T-helper 17 cell (primary cell): Measurements from ENCODE around the gene OPA1. TPM values are rescaled to one million over a fixed set of nuclear protein-coding genes. Genes with fewer than 3 reads are reported as not detected.

Experiments used
- ATAC-seq: fragments of 150-1000 bp; cut with Tn5 transposase; 2 replicates; pipeline ENCODE4 v1.10.0; 2021; ENCODE audit warnings: mild to moderate bottlenecking, moderate library complexity
- DNase-seq, 3 donors: peaks; one replicate each; pipeline versions ENCODE4 v3.0.0 to v3.0.0-alpha.2; 2020 to 2021
- H3K9me3 ChIP-seq: one replicate; pipeline ENCODE4 v1.7.0; 2013; ENCODE audit warnings: low read length, mild to moderate bottlenecking; ENCODE audit not compliant: control insufficient read depth, poor library complexity, severe bottlenecking
- H3K27ac Mint-ChIP-seq: one replicate; pipeline ENCODE4 v1.8.0; 2022; ENCODE audit warnings: mild to moderate bottlenecking, moderate library complexity, mixed read lengths
- H3K27me3 Mint-ChIP-seq: one replicate; pipeline ENCODE4 v1.8.0; 2022; ENCODE audit warnings: mixed read lengths
- H3K36me3 Mint-ChIP-seq: one replicate; pipeline ENCODE4 v1.8.0; 2022; ENCODE audit warnings: low read depth, mixed read lengths
- H3K4me1 Mint-ChIP-seq: one replicate; pipeline ENCODE4 v1.8.0; 2022; ENCODE audit warnings: mild to moderate bottlenecking, mixed read lengths
- H3K4me3 Mint-ChIP-seq: one replicate; pipeline ENCODE4 v1.8.0; 2022; ENCODE audit warnings: mild to moderate bottlenecking, moderate library complexity, mixed read lengths
- total RNA-seq, 4 donors: library from RNA in 2 of 4; stranded (reverse) in 2 of 4; gene quantifications; one replicate each; pipeline ENCODE4 v1.2.3 and lab custom pipeline; 2022 to 2026

OPA1 gene
- total RNA-seq, 2 donors from 2014 or later, result 49.3 to 58.9 TPM

DNA sequence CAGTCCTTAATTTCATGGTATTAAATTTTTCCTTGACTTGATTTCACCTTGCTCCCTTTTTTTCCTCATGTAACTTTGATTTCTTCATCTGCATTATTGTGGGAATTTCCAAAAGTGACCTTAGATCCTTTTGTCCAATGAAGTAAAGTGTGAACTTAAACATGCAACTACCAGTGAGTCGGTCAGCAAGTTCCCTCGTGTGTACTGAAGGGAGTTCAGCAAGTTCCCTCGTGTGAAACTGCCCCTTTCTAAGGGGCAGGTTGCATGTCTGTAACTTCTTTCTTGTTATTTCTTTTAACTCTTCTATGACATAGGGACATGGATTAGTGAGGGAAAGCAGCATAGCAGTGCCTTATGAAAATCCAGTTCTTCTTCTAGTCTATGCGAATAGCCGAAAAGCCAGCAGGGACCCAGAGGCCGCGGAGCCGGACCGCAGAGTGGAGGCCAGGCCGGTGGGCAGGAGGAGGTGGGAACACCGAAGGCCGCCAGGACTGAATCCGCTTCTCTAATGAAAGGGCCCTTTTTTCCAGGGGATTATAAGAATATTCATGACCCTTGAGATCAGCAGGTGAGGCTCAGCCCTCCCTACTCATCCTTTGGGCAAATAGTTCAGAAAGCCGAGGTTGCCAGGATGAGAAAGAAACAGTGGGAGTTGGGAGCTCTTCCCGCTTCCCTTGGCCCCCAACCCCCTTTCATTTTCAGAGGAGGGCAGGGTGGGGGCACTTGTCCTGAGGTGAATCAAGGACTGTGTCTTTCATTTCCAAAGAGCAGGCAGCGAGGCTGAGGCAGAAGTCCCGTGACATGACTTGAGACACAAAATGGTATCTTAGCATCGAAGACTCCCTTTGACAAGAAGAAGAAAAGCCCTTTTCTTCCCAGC lies 117.5 kb downstream of the OPA1 start:
- DNase-seq (no peak), ATAC-seq (no peak)
- peaks cover 3% of the 10 kb centered on the region for H3K9me3 ChIP-seq
- Mint-ChIP-seq H3K36me3 (no peaks in the 10 kb centered on the region), H3K4me1 (peaks cover 2% of the 10 kb centered on the region), H3K4me3 (no peak overlapping the region), H3K27ac (no peak overlapping the region), H3K27me3 (no peaks in the 10 kb centered on the region)

DNA sequence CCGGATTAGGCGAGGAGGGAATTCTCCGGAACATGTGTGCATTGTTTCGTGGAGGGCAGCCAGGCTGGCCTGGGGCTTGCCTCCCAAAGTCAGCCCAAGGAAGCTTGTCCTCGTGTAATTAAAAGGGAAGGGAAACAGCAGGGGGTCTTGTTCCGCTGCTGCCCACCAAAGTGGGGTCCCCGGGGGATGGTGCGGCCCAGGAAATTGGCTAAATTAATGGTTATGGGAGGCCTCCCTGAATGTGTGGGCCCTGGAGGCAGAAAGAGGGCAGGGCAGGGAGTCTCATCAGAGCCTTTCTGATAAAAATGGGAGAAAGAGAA lies 118.1 kb downstream of the OPA1 start:
- H3K27me3 Mint-ChIP-seq, result no peaks in the 10 kb centered on the region
- no peak overlapping the region for H3K4me3 Mint-ChIP-seq
- ATAC-seq (no peak), DNase-seq (no peak)
- H3K4me1 Mint-ChIP-seq, result peaks cover 2% of the 10 kb centered on the region
- H3K9me3 ChIP-seq, result peaks cover 3% of the 10 kb centered on the region
- no peak overlapping the region for H3K27ac Mint-ChIP-seq
- no peaks in the 10 kb centered on the region for H3K36me3 Mint-ChIP-seq

DNA sequence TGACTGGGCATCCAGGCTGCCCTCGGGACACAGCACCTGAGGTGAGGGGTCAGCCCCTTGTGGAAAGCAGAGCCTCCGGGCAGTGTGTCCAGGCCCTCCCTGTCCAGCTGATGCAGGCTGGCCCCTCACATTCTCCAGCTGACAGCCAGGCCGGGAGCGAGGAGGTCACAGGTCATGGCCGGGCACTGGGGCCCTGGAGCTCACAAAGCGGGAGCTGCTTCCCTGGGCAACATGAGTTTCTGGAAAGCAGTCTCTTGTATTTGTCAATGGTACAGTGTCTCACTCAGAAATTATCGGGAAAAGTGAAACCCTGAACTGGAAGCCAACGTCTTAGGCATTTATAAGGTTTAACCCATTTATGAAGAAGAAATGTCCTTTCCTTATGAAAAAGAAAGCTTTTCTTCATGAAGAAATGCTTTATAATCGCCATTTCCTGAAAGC lies 118.5 kb downstream of the OPA1 start:
- no peak overlapping the region for H3K4me3 Mint-ChIP-seq
- peaks cover 2% of the 10 kb centered on the region for H3K4me1 Mint-ChIP-seq
- H3K9me3 ChIP-seq, result peaks cover 3% of the 10 kb centered on the region
- DNase-seq, result no peak
- no peak overlapping the region for H3K27ac Mint-ChIP-seq
- ATAC-seq, result no peak
- H3K36me3 Mint-ChIP-seq, result no peaks in the 10 kb centered on the region
- H3K27me3 Mint-ChIP-seq, result no peaks in the 10 kb centered on the region

DNA sequence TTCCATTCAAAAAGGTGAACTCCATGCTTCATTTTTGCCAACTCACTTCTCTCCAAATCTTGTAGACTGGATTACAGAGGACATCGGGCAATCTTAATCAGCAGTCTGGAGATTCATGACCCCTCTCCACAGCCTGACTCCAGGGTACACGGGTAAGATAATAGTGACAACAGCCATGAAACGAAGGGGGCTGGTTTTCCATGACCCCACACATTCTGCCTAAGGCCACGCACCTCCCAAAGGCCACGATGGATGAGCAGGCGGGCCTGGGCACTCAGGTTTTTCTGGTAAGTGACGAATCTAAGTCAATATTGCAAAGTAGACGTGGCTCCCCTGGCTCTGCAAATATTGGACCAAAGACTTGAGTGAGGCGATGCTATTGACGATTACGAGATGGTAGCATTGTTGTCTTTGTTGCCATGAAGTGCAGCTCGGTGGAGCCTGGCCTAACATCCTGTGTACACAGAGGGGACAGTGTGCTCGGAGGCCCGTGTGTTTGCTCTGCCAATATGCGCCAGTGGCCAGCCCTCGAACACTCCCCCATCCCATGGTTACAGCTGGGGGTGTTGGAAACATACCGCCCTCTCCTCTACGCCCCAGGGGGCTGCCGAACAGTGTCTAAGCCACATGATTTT lies 119.1 kb downstream of the OPA1 start:
- no peaks in the 10 kb centered on the region for H3K36me3 Mint-ChIP-seq
- no peak for ATAC-seq
- DNase-seq, result no peak
- H3K4me3 Mint-ChIP-seq, result no peak overlapping the region
- peaks cover 2% of the 10 kb centered on the region for H3K4me1 Mint-ChIP-seq
- H3K27ac Mint-ChIP-seq, result no peak overlapping the region
- no peaks in the 10 kb centered on the region for H3K27me3 Mint-ChIP-seq
- H3K9me3 ChIP-seq, result peaks cover 3% of the 10 kb centered on the region

DNA sequence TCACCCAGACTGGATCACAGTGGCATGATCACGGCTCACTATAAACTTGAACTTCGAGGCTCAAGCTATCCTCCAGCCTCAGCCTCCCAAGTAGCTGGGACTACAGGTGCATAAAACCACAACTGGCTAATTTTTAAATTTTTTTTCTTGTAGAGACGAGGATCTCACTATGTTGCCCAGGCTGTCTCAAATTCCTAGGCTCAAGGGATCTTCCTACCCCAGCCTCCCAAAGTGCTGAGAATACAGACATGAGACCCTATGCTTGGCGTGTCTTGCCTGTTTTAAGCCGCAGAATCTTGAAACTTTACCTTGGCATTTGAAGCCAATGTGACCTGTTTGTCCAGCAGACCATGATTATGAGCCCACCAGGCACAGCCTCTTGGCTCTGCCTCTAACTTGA lies 119.9 kb downstream of the OPA1 start:
- Mint-ChIP-seq H3K4me1 (peaks cover 2% of the 10 kb centered on the region), H3K4me3 (no peak overlapping the region), H3K36me3 (no peaks in the 10 kb centered on the region), H3K27ac (no peak overlapping the region), H3K27me3 (no peaks in the 10 kb centered on the region)
- H3K9me3 ChIP-seq, result peaks cover 3% of the 10 kb centered on the region
- no peak for DNase-seq
- ATAC-seq, result no peak

DNA sequence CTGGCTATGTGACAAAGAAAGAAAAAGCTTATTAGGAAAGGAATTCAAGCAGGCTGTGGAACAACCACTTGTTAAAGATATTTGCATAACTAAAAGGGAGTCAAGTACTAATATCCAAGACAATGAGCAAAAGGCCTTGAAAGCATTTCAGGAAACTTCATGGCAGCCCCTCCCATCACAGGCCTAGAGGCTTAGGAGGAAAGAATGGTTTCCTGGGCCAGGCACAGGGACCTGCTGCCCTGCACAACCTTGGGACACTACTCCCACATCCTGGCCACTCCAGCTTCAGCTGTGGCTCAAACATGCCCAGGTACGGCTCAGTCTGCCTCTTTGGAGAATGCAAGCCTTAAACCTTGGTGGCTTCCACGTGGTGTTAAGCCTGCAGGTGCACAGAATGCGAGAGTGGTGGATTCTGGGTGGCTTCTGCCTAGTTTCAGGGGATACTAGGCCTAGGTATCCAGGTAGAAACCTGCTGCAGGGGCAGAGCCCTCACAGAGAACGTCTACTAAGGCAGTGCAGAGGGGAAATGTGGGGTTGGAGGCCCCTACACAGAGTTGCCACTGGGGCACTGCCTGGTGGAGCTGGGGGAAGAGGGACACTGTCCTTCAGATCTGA lies 121.6 kb downstream of the OPA1 start:
- no peak overlapping the region for H3K4me3 Mint-ChIP-seq
- H3K27me3 Mint-ChIP-seq, result no peaks in the 10 kb centered on the region
- DNase-seq, result no peak
- no peak for ATAC-seq
- peaks cover 3% of the 10 kb centered on the region for H3K9me3 ChIP-seq
- no peaks in the 10 kb centered on the region for H3K36me3 Mint-ChIP-seq
- no peak overlapping the region for H3K27ac Mint-ChIP-seq
- no peaks in the 10 kb centered on the region for H3K4me1 Mint-ChIP-seq

DNA sequence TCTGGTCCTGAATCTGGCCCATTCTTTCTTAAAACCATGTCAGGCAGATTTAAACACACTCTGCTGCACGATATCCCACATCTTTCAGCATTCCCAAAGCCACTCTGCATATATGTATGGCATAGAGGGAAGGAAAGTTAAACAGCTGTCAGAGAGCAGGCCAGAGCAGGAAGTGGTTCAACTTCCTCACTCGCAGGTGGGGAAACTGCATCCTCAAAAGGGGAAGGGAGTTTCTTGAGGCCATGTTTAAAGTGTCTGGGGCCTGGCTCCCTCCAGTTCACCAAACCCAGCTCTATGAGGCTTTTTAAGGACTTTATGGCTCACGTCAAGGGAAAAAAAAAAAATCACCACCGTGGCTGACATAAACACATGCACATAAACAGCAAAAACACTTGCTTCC lies 123.1 kb downstream of the OPA1 start:
- no peaks in the 10 kb centered on the region for H3K4me1 Mint-ChIP-seq
- no peak for DNase-seq
- no peaks in the 10 kb centered on the region for H3K27me3 Mint-ChIP-seq
- H3K4me3 Mint-ChIP-seq, result no peak overlapping the region
- H3K36me3 Mint-ChIP-seq, result no peaks in the 10 kb centered on the region
- ATAC-seq, result no peak
- H3K27ac Mint-ChIP-seq, result no peak overlapping the region
- peaks cover 3% of the 10 kb centered on the region for H3K9me3 ChIP-seq

DNA sequence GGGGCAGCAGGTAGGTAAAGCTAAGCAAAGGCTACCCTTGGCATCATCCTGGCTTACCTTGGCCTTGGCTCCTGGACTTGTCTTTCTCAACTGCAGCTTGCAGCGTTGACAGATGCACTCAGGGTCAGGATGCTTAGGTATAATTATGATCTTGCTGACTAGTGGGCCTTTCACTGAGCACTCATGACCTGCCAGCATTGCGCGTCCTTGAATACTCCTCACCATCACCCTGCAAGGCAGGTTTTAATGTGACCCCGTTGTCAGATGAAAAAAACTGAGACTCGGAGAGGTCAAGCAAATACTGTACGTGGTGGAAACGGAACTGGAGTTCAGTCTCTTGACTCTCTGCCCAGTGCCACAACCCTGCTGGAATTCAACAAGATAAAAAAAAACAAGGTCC lies 126.7 kb downstream of the OPA1 start:
- no peaks in the 10 kb centered on the region for H3K4me1 Mint-ChIP-seq
- no peak overlapping the region for H3K4me3 Mint-ChIP-seq
- peaks cover 3% of the 10 kb centered on the region for H3K36me3 Mint-ChIP-seq
- no peak overlapping the region for H3K27ac Mint-ChIP-seq
- DNase-seq, result no peak
- no peak for ATAC-seq
- peaks cover 19% of the 10 kb centered on the region for H3K27me3 Mint-ChIP-seq
- H3K9me3 ChIP-seq, result peaks cover 3% of the 10 kb centered on the region

DNA sequence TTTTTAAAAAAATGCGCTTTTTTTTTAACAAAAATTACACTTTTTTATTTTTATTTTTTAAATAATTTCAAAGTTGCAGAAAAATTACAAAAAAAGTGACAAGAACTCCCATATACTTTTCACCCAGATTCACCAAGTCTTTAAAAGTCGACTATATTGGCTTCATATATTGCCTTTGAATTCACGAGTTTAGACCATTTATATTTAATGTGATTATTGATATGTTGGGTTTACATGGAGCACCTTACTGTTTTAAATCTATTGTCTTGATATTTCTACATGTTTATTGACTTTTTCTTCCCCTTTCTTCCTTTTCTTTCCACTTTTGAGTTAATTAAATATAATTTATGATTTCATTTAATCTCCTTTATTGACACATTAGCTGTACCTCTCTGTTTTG lies 127.2 kb downstream of the OPA1 start:
- H3K27me3 Mint-ChIP-seq, result peaks cover 19% of the 10 kb centered on the region
- H3K9me3 ChIP-seq, result no peaks in the 10 kb centered on the region
- H3K27ac Mint-ChIP-seq, result no peak overlapping the region
- no peak overlapping the region for H3K4me3 Mint-ChIP-seq
- no peak for DNase-seq
- no peak for ATAC-seq
- H3K4me1 Mint-ChIP-seq, result no peaks in the 10 kb centered on the region
- peaks cover 3% of the 10 kb centered on the region for H3K36me3 Mint-ChIP-seq

DNA sequence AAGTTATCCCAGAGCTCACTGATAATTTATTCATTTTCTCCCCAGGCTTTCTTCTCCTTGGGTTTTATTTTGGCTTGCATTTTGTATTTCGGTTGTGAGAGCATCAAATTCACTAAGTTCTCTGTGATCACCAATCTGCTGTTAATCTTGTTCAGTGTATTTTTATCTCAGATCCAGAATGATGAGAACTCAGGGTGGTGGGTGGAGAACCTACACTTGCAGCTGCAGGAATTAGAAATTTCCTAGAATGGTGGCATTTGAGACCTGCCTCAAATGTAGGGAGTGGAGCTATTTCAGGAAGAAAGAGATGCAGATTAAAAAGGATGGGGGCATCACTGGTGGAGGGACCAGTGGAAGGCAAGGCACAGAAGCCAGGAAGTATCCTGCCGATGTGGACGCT lies 129.6 kb downstream of the OPA1 start:
- peaks cover 19% of the 10 kb centered on the region for H3K27me3 Mint-ChIP-seq
- no peaks in the 10 kb centered on the region for H3K4me1 Mint-ChIP-seq
- H3K36me3 Mint-ChIP-seq, result peaks cover 3% of the 10 kb centered on the region
- no peak for DNase-seq
- H3K4me3 Mint-ChIP-seq, result no peak overlapping the region
- no peak overlapping the region for H3K27ac Mint-ChIP-seq
- no peak for ATAC-seq
- no peaks in the 10 kb centered on the region for H3K9me3 ChIP-seq

DNA sequence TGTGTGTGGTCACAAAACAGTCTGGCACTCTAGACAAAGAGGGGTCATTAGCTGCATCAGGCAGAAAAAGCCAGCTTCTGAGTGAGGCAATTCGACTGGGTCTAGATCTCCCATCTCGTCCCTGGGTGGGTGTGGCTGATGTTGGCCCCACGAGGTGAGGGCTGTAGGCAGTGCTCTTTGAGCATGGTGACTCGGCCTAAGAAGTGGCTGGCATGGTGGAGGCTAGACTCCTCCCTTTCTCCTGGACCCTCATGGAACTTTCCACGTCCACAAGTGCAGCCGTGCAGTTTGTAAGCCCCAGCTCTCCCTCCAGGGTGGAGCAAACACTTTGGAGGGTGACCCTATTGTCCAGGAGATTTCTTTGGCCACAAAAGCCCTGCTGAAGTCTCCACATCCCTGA lies 134.1 kb downstream of the OPA1 start:
- H3K27me3 Mint-ChIP-seq, result peaks cover 35% of the 10 kb centered on the region
- ATAC-seq (no peak), DNase-seq (no peak)
- H3K36me3 Mint-ChIP-seq, result no peaks in the 10 kb centered on the region
- no peak overlapping the region for H3K27ac Mint-ChIP-seq
- H3K4me1 Mint-ChIP-seq, result peaks cover 2% of the 10 kb centered on the region
- no peaks in the 10 kb centered on the region for H3K9me3 ChIP-seq
- no peak overlapping the region for H3K4me3 Mint-ChIP-seq

DNA sequence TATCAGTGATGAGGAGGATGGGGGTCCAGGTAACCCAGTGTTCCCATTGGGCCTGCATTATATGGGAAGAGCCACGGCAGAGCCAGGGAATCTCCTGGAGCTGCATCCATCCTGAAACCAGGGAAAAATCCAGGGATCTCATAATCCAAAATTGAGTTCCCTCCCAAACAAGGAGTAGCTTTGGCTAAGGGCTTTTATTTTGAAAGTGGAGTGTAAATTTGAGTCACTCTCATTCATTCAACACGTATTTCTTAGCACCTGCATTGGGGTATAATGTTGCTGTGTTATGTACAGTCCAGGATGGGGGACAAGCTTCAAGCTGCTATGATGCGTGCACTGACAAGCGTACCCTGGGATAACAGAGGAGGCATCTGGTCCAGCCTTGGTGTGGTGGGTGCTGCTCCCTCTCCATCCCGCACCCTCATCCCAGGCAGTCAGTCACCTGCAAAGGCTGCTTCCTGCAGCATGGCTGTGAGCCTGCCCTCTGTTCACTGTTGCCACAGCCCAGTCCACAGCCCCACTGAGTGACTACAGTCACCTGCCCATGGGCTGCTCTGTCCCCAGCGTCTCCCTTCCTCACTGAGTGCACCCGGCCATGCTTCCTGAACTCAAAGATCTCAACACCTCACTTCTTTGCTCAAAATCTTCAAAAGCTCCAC lies 135.6 kb downstream of the OPA1 start:
- H3K9me3 ChIP-seq, result no peaks in the 10 kb centered on the region
- no peaks in the 10 kb centered on the region for H3K36me3 Mint-ChIP-seq
- ATAC-seq, result no peak
- no peak for DNase-seq
- no peak overlapping the region for H3K4me3 Mint-ChIP-seq
- H3K27me3 Mint-ChIP-seq, result peaks cover 28% of the 10 kb centered on the region
- H3K4me1 Mint-ChIP-seq, result peaks cover 2% of the 10 kb centered on the region
- H3K27ac Mint-ChIP-seq, result no peak overlapping the region

DNA sequence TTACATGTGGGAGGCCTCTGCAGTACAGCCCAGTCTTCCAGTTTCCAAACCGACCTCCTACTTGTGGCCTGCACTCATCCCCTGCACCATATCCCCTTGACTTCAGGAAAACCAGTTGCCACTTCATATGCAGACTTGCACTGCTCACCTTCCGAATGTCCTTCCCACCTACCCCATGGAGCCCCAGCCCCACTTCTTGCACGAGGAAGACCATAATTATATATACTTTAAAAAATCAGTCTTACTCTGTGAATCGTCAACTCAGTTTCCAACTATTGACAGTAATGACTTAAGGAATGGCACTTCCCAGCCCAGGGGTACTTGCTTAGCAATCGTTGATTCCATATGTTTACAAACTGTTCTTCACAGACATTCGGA lies 136.1 kb downstream of the OPA1 start:
- H3K4me3 Mint-ChIP-seq, result no peak overlapping the region
- DNase-seq (no peak), ATAC-seq (no peak)
- peaks cover 32% of the 10 kb centered on the region for H3K27me3 Mint-ChIP-seq
- no peak overlapping the region for H3K27ac Mint-ChIP-seq
- no peaks in the 10 kb centered on the region for H3K36me3 Mint-ChIP-seq
- H3K4me1 Mint-ChIP-seq, result peaks cover 2% of the 10 kb centered on the region
- H3K9me3 ChIP-seq, result no peaks in the 10 kb centered on the region
